HG03432 (cell line): Measurements from ENCODE around the gene SRPK3.
"Not testable (repeated sequence)": the region's sequence is repeated elsewhere in the genome, so short reads cannot be mapped to it uniquely, and the experiment has no call there.

Source experiments
- ATAC-seq: cut with Tn5 transposase; IDR thresholded peaks from one replicate; pipeline ENCODE4 v1.9.1; 2021; ENCODE audit warnings: mild to moderate bottlenecking, moderate library complexity; ENCODE audit not compliant: unreplicated experiment

Gene SRPK3

DNA sequence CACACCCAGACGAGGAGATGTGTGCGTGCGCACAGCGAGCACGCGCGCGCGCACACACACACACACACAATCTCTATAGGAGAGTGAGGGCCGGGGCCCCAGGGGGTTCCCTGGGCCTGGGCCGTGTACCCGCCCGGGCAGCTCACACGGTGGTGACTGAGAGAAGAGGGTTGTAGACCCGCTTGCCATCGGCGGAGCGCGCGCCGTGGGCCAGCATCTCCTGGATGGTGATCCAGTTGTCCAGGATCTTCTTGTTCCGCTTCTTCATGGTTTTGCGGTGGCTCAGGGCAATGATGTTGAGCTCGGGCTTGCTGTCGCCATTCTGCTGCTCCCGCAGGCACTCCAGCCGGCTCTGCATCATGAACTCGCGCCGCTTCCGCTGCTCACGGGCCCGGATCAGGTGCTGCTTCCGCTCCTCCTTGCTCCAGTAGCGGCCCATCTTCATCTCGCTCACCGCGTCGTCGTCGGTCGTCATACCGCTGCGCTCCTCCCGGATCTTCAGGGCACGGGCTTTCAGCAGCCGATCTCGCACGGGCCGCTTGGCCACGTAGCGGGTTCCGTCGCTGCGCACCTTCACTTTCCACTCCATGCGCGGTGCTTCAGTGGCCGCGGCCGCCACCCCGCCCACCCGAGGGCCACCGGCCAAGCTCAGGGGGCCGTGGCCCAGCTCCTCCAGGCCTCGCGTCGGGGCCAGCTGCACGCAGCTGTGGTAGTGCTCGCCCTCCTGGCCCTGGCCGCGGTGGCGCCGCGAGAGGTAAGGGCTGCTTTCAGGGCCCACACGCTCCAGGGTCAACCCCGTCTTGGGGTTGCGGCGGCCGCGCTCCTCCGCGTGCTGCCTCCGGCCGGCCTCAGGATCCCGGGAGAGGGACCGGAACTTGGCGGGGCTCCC lies 22.6 kb downstream of the SRPK3 start:
- no peak for ATAC-seq

DNA sequence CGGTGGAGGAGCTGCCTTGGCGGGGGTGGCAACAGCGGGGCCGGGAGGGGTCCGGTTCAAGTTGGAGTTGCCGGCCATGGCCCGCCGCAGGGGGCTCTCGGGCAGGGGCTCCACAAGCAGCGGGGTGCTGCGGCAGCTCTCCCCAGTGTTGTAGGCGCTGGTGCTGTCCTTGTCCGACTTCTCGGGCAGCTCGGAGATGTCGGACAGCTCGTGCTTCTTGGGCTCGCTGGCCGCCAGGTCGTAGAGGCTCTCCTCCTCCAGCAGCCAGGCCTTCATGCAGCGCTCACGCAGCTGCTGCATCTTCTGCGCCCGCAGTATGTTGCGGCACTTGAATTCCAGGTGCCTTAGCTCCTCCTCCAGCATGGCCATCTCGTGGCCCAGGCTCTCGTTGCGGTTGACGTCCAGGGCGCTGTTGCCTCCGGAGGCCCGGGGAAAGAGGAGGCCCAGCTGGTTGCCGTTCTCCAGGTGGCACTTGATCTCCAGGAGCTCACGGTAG lies 23.3 kb downstream of the SRPK3 start:
- no peak for ATAC-seq

- ATAC-seq, result no peak
These were observed 23.8 kb downstream of the SRPK3 start for GRCh38 chrX:153804621-153805020.

DNA sequence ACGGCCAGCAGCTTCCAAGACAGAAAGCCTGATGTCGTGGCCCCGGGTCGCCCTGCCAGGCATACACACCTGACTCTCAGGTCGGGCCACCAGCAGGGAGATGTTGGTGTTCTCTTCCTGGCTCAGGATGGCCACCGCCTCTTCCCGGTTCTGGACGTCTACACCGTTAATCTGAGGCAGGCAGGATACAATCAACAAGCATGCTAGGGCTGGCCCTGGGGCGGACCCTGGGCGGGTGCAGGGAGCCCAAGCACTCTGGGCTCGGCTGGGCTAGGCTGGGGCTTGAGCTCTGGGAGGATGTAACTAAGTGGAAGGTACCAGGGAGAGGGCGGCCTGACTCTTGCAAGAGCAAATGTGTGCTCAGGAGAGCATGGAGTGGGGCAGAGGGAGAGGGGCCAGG lies 24.6 kb downstream of the SRPK3 start:
- ATAC-seq, result no peak

- ATAC-seq, result no peak
These were observed 26.2 kb downstream of the SRPK3 start for GRCh38 chrX:153806999-153807575.

DNA sequence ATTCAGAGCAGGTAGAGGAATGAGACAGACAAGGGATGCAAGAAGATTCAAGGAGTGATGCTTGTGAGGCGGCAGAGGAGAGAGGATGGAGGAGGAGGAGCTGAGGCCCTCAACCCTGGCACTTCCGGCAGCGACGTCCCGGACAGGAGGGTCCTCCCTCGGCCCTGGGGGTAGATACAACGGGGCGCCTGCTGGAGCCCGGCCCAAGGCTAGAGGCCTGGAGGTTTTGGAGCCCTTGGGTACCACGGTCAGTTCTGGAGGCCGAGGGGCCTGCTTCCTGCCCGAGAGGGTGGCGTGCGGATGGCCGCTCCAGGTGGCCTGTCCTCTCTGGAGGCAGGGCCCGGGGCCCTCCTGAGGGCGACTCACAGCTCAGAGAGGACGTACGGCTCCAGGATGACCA lies 27.1 kb downstream of the SRPK3 start:
- ATAC-seq, result no peak

DNA sequence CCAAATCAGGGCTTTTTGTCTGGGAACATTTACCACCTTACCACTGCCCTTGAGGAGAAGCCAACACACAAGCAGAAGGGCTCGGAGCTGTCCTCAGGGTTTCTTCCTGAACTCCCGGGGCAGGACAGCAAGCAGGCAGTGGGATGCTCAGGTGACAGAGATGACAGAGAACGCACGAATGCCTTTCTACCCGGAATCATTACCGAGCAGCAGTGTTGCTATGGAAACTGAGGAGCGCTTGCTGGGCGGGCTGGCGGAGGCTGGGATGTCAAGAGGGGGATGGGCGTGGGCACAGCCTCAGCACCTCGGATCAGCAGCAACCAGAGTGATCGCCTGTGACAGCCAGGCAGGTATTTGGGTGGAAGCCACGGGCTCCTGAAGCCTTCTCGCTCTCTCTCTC lies 31.4 kb downstream of the SRPK3 start:
- ATAC-seq, result no peak

DNA sequence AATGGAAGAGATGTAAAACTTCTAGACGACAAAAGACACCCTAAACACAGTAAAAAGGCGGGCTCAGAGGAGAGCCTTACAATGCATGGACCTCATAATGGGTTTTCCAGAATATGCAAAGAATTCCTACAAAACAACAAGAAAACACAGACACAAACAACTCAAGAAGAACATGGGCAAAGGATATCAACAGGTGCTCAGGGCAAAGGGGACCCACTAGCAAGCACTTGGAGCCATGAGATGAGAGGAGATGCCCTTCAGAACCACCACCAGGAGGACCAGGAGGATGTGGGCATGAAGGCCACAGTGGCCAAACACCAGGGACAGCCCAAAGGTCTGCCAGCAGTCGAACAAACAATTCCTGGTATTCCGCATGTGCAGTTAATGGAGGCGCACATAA lies 32.3 kb downstream of the SRPK3 start:
- ATAC-seq, result no peak

DNA sequence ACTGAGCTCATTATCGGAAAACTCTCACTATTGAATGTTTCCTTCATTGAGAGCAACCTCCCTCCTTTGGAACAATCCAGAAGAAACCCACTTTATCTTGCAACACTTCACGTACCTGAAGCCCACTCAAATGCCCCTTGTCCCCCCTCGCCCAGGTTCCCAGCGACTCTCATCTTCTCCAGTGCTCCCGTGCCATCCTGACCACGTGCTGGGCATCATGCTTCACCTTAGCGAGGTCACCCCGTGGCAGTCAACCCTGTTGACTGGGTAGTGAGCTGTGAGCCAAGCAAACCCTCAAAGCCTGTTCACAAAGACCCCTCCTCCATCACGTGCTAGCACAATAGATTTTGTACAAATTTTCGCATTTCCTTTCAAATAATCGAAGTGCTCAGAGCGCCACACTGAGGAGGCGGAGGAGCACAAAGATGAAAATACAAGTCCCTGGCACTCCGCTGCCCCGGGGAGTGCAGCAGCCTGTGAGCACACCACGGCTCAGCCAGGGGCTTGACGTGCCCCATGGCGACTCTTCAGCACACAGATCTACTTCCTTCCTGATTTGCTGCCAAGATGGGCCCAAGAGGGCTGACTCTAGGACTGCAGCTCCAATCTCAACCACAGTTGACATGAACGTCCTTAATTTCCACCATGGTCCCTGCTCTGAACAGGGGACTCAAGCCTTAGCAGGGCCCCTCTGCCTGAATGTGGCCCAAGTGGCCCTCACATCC lies 33.9 kb downstream of the SRPK3 start:
- ATAC-seq, result no peak

- no peak for ATAC-seq
These were observed 36.2 kb downstream of the SRPK3 start for GRCh38 chrX:153816831-153817690.

GRCh38 chrX:153818064-153818463 lies 37.2 kb downstream of the SRPK3 start:
- not testable (repeated sequence) for ATAC-seq

DNA sequence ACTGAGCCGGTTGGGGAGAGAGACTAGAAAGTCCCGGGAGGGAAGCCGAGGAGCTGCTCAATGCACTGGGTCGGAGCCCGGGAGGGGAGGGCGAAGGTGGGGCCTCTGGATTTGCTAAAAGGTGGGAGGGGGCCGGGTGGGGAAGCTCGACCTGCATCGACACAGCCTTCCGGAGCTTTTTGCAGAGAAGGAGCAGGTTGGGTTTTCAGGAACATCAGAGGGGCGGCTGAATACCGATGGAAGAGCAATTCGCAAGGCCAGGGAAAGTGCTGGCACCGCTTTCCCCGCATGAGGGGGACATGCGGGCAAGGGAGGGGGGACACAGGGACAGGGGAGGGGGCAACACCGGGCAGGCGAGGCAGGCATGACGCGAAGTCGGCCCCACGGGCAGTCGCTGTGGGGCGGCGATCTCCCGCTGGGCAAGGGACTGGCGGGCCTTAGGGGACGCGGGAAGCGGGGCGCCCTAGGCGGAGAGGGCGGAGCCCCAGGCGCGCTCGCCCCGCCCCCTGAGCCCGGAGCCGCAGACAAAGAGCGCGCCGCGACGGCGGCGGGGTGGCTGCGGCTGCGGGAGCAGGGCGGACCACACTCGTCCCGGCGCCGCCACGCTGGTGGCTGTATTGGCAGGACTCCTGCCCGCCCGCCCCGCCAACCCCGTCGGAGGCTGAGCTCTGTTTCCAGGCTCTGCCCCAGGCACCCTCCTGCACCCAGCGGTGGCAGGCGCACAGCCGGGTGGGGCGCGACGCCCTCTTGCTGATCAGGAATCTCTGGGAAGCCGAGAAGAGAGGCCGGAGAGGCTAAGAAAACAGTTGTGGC lies 37.9 kb downstream of the SRPK3 start:
- ATAC-seq, result no peak

DNA sequence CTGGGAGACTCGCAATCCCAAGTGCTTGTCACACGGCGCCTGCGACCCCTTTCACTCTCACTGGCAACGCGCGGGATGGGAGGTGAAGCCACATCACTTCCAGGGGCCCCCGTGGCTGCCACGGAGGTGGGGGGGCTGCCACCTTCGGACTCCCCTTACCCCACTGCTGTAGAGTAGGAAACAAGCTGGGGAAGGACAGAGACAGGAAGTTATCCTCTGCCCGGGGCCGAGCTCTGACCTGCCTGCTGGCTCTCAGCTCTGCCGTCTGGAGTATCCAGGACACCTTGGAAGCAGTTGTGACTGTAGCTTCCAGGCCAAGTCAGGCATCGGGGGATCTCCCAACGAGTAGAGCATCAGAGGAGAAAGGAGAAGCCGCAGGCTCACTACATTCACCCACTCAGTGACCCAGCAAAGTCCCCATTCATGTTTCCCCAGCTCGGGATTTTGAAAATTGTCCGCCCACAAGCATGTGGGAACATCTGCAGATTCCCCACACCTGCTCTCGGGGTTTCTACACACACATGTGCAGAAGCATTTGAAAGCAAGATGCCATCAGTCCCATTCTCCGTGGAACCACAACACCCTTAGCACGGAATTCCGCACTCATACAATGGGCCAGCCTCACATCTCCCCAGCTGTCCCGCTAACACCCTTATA lies 38.7 kb downstream of the SRPK3 start:
- ATAC-seq, result no peak

DNA sequence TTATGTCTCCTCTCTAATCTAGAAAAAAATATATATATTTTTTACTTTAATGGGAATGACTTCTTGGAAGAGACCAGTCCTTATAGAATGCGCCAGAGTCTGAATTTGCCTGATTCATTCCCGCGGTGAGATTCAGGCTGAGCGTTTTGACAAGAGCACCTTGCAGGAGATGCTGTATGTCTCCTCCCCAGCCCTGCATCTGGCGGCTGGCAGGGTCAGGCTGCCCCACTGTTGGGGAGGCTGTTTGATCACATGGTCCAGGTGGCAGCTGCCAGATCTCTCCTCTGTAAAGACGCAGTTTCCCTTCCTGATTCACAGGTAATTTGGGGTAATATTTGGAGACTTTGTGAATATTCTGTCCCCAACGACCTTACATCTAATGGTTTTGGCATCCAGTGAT lies 39.8 kb downstream of the SRPK3 start:
- ATAC-seq, result no peak

GRCh38 chrX:153821066-153821465 lies 40.2 kb downstream of the SRPK3 start:
- ATAC-seq, result no peak

- no peak for ATAC-seq
These were observed 43.5 kb downstream of the SRPK3 start for GRCh38 chrX:153824348-153824747.

DNA sequence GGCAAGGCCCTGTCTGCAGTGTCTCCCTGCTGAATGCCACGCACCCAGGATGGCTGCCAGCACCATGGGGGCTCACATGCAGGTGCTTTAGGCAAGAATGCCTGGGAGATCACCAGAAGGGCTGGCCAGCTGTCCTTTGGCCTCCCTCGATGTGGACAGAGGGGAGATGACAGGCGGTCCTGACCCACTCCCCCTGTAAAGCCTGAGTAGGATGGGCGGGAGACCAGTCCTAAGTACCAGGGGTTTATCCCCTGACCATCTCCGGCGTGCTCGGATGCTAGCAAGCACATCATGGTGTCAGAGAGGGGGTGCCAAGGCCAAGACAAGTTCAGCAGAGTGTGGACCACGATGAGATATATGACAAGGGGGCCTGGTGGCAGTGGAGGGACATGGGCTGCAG lies 44.2 kb downstream of the SRPK3 start:
- no peak for ATAC-seq

- no peak for ATAC-seq
These were observed 46.2 kb downstream of the SRPK3 start for GRCh38 chrX:153827016-153827415.

- ATAC-seq, result no peak
These were observed 47.1 kb downstream of the SRPK3 start for GRCh38 chrX:153827903-153828302.
